GM19043 (cell line): ENCODE data around the gene SHC2.

Source experiments
- ATAC-seq: cut with Tn5 transposase; IDR thresholded peaks from one replicate; pipeline ENCODE4 v1.9.1; 2021; ENCODE audit warnings: low read depth; ENCODE audit not compliant: unreplicated experiment

Gene SHC2

GRCh38 chr19:460877-461720 lies at the start of gene SHC2:
Gene SHC2, minus strand, starts transcription at chr19:461033. Its CDS starts 37 bp downstream, at chr19:460996.
- ATAC-seq, result no peak

- ATAC-seq, result no peak
Measured at GRCh38 chr19:508204-509150, 47.6 kb upstream of the SHC2 start.

GRCh38 chr19:507286-508203 lies 46.7 kb upstream of the SHC2 start, which contains the start of gene TPGS1:
Gene TPGS1, plus strand, starts transcription at chr19:507497. Its CDS starts 10 bp downstream, at chr19:507507.
- ATAC-seq, result peak; percentile 44

- peak; percentile 58 for ATAC-seq
Measured at GRCh38 chr19:506404-507285, 45.8 kb upstream of the SHC2 start.

GRCh38 chr19:504616-505015 lies 43.8 kb upstream of the SHC2 start:
- no peak for ATAC-seq

- ATAC-seq, result no peak
Measured at GRCh38 chr19:501646-502045, 40.8 kb upstream of the SHC2 start.

GRCh38 chr19:498977-499623 lies 38.3 kb upstream of the SHC2 start:
- ATAC-seq, result no peak

GRCh38 chr19:498511-498891 lies 37.7 kb upstream of the SHC2 start:
- ATAC-seq, result no peak

- ATAC-seq, result no peak
Measured at GRCh38 chr19:497869-498510, 37.2 kb upstream of the SHC2 start.

GRCh38 chr19:497491-497868 lies 36.6 kb upstream of the SHC2 start:
- ATAC-seq, result no peak

- no peak for ATAC-seq
Measured at GRCh38 chr19:496986-497385, 36.2 kb upstream of the SHC2 start.

GRCh38 chr19:496112-496665 lies 35.4 kb upstream of the SHC2 start, which contains the start of gene MADCAM1:
Gene MADCAM1, plus strand, starts transcription at chr19:496486. Its CDS starts 14 bp downstream, at chr19:496500.
- no peak for ATAC-seq

- no peak for ATAC-seq
Measured at GRCh38 chr19:495402-496111, 34.7 kb upstream of the SHC2 start.

GRCh38 chr19:495081-495401 lies 34.2 kb upstream of the SHC2 start:
- no peak for ATAC-seq

GRCh38 chr19:494171-495080 lies 33.6 kb upstream of the SHC2 start:
- ATAC-seq, result no peak

- no peak for ATAC-seq
Measured at GRCh38 chr19:493391-494170, 32.7 kb upstream of the SHC2 start.
